Measurements from ENCODE around the gene TACC2. TPM values are rescaled to one million over a fixed set of nuclear protein-coding genes. Genes with fewer than 3 reads are reported as not detected.

TACC2 gene
- total and polyA plus RNA-seq, 12 donors: 68.1 to 451 (median 364) TPM

DNA sequence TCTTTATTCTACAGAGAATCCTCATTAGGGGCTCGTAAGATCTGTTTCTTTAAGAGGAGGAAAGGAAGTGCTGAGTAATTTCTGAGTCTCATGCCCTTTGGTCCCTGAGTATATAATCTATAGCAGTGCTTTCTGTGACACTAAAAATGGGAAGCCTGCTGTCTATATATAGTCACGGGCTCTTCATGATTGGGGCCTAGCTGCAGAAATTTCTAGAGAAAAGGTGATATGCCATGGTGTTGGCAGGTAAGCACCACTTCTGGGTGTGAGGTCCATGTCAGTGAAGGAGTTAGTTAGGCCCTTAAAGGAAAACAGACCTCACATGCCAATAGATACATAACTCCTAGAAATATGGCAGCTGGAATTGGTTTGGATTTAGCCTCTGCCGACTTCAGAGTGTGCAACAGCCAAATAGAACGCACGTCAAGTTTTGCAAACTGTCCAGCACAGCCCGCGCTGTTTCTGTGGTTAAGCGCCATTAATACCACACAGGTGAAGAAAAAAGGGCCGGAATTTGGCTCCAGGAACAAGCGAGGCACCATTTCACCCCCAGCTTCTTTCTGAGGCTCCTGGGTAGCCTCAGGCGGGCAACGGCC is 123.2 kb downstream of the TACC2 start:
- Histone ChIP-seq H3K27me3 (peaks cover 0 to 30% (median 0%) of the 10 kb centered on the region in 7 donors), H3K9me3 (no peaks in the 10 kb centered on the region), H3K4me3 (peak overlapping the region; percentile 53 to 94 (median 70)), H3K27ac (peak overlapping the region; percentile 94 to 100 (median 98)), H3K36me3 (peaks cover 0 to 13% (median 0%) of the 10 kb centered on the region in 9 donors), H3K4me1 (peaks cover 5 to 53% (median 44%) of the 10 kb centered on the region in 9 donors)
- TF ChIP-seq, protein P1, sequence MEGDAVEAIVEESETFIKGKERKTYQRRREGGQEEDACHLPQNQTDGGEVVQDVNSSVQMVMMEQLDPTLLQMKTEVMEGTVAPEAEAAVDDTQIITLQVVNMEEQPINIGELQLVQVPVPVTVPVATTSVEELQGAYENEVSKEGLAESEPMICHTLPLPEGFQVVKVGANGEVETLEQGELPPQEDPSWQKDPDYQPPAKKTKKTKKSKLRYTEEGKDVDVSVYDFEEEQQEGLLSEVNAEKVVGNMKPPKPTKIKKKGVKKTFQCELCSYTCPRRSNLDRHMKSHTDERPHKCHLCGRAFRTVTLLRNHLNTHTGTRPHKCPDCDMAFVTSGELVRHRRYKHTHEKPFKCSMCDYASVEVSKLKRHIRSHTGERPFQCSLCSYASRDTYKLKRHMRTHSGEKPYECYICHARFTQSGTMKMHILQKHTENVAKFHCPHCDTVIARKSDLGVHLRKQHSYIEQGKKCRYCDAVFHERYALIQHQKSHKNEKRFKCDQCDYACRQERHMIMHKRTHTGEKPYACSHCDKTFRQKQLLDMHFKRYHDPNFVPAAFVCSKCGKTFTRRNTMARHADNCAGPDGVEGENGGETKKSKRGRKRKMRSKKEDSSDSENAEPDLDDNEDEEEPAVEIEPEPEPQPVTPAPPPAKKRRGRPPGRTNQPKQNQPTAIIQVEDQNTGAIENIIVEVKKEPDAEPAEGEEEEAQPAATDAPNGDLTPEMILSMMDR (IDR thresholded peaks at IDR 0.05): no peak
- intact Hi-C loops (cut with DNase I): loop anchor here in 7 of 10 donors (1.0 to 10.0 kb wide), 11 partner anchors 29 to 187 kb away; partner anchors contain the start of genes ATE1 (in 3 of the 7) and NSMCE4A (in 1 of the 7)
- 15 to 17% methylated on average over 12 of the region's 12 CpGs for WGBS, 2 donors
- ATAC-seq (no peak), DNase-seq (no peak)

DNA sequence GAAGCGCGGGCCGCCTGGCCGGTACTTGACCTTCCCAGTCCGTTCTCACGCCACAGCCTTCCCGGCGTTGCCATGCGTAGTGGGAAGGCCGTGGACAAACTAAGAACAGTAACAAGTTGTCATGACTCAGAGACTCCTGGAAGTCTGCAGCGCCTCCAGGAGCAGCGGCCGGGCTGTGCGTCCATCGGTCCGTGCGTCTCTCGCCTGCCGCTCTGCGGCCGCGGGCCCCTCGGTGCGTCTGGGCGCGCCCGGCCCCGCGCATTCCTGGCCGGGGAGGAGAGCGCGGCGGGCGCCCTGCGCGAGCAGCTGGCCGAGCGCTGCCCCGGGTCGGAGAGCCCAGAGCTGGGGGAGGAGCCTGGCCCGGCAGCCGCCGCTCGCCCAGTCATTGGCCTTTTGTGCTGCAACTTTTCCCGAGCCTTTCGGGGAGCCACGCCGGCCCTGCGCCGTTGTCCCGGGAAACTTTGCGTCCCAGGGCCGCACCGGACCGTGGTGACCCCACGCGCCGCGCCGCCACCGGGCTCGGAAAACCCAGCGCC is 123.7 kb downstream of the TACC2 start:
- ATAC-seq (peak; percentile 74 to 91 (median 88)), DNase-seq (peak; percentile 86 to 87)
- peak overlapping the region; percentile 53 to 94 (median 70) for H3K4me3 ChIP-seq
- H3K27ac ChIP-seq: peak overlapping the region; percentile 94 to 100 (median 98)
- intact Hi-C loops (cut with DNase I): loop anchor here in 7 of 10 donors (1.0 to 10.0 kb wide), 11 partner anchors 28 to 188 kb away; partner anchors contain the start of genes ATE1 (in 3 of the 7) and NSMCE4A (in 1 of the 7)
- peaks cover 0 to 12% (median 0%) of the 10 kb centered on the region in 9 donors for H3K36me3 ChIP-seq
- no peaks in the 10 kb centered on the region for H3K9me3 ChIP-seq
- H3K4me1 ChIP-seq: peaks cover 5 to 58% (median 50%) of the 10 kb centered on the region in 9 donors
- whole genome bisulfite sequencing, 2 donors: 0 to 1% methylated on average over 59 to 60 of the region's 63 CpGs
- TF ChIP-seq, protein P1 (IDR thresholded peaks at IDR 0.05): peak; percentile 31 to 78 (median 50)
- peaks cover 0 to 30% (median 0%) of the 10 kb centered on the region in 7 donors for H3K27me3 ChIP-seq

DNA sequence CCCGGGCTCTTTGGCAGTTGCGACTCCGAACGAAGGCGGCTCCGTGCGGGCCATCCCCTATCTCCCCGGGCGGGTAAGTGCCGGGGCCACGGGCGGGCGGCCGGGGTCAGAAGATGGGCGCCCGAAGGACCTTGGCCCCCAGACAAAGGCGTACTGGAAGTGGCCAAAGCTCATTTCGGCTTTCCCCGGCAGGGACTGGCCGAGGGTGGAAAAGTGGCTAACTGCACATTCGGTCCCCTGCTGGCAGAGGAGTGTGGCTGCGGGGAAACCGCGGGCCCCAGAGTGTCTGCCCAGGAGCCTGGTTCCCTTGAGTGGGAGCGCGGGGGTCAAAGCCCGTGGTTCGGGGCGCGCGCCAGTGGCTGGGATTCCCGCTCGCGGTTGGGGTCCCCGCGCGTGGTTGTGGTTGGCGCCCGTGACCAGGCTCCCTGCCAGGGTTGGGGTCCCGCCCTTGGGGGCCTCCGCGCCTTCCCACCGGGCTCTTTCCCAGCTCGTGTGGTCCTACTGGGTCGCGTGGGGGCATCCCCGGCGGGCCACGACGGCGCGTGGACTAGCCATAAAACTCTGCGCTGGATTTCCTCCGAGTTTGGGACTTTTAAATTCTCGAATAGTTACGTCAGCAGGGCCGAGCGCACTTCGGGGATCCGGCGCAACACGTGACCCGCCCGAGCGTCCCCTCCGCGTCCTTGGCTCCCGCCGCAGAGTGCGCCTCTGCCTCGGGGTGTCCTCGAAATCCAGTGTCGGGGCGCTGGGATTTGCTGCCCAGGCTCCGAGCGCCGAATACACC is 124.4 kb downstream of the TACC2 start:
- WGBS, 2 donors: 0 to 1% methylated on average over 77 of the region's 77 CpGs
- TF ChIP-seq, protein P1 (IDR thresholded peaks at IDR 0.05): peak in 8 of 9 donors; percentile 24 to 55 (median 40)
- Histone ChIP-seq H3K4me1 (peaks cover 5 to 65% (median 53%) of the 10 kb centered on the region in 9 donors), H3K9me3 (no peaks in the 10 kb centered on the region), H3K36me3 (peaks cover 0 to 12% (median 0%) of the 10 kb centered on the region in 9 donors), H3K4me3 (peak overlapping the region; percentile 53 to 94 (median 70)), H3K27ac (peak overlapping the region; percentile 94 to 100 (median 98)), H3K27me3 (peaks cover 0 to 30% (median 0%) of the 10 kb centered on the region in 7 donors)
- intact Hi-C loops (cut with DNase I): loop anchor here in 7 of 10 donors (2.0 to 10.0 kb wide), 10 partner anchors 27 to 189 kb away; partner anchors contain the start of genes ATE1 (in 3 of the 7) and NSMCE4A (in 1 of the 7)
- DNase-seq (peak; percentile 74 to 83), ATAC-seq (peak; percentile 64 to 82 (median 70))
